ENCODE data around the gene SFTPD.
"Not testable (repeated sequence)": the region's sequence is repeated elsewhere in the genome, so short reads cannot be mapped to it uniquely, and the experiment has no call there.

DNA sequence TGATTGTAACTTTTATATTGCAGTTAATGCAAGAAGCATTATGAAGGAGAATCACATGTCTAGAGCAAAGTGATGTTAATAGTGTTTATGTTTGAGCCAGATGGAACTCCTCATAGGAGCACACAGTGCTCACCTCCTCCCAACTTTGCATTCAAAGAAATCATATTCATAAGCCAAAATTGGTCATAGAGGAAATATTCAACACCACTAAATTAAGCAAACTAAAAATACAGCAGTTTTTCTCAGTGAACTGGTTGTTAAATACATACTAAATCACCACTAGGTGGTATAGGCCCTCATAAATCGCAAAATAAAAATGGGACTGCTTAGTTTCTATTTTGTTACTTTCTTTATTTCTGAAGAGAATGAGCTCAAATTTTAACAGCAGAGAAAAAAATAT lies 34.4 kb downstream of the SFTPD start:
- TF ChIP-seq, protein P1, sequence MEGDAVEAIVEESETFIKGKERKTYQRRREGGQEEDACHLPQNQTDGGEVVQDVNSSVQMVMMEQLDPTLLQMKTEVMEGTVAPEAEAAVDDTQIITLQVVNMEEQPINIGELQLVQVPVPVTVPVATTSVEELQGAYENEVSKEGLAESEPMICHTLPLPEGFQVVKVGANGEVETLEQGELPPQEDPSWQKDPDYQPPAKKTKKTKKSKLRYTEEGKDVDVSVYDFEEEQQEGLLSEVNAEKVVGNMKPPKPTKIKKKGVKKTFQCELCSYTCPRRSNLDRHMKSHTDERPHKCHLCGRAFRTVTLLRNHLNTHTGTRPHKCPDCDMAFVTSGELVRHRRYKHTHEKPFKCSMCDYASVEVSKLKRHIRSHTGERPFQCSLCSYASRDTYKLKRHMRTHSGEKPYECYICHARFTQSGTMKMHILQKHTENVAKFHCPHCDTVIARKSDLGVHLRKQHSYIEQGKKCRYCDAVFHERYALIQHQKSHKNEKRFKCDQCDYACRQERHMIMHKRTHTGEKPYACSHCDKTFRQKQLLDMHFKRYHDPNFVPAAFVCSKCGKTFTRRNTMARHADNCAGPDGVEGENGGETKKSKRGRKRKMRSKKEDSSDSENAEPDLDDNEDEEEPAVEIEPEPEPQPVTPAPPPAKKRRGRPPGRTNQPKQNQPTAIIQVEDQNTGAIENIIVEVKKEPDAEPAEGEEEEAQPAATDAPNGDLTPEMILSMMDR (conservative IDR thresholded peaks at IDR 0.05; ENCODE audit: low read depth, low read length) = not testable (repeated sequence)
- not testable (repeated sequence) for TF ChIP-seq EZH2 (IDR thresholded peaks at IDR 0.05; ENCODE audit: borderline replicate concordance, low read depth, low read length, poor library complexity, severe bottlenecking)

Measured in A673 (cell line).